Tibial nerve (tissue), 4 donors: ENCODE measurements around the gene DPH3. TPM values are rescaled to one million over a fixed set of nuclear protein-coding genes. Genes with fewer than 3 reads are reported as not detected.

ENCODE experiments used
- DNase-seq, 2 donors: peaks; one replicate each; pipeline ENCODE4 v3.0.0-alpha.2; 2019; ENCODE audit warnings: low spot score in 2 of 2
- H3K27ac ChIP-seq, 4 donors: fragments of 200-600 bp; sonication (generic) in 3 of 4; one replicate each; pipeline ENCODE4 v1.5.1; 2017 to 2019; ENCODE audit warnings: mild to moderate bottlenecking in 1 of 4
- H3K27me3 ChIP-seq, 2 donors: fragments of 200-600 bp; sonication (generic) in 1 of 2; one replicate each; pipeline versions ENCODE4 v1.5.1 to v1.6.0; 2017 to 2019
- H3K36me3 ChIP-seq, 3 donors: fragments of 200-600 bp; sonication (generic); one replicate each; pipeline ENCODE4 v1.5.1; 2018 to 2019
- H3K4me1 ChIP-seq, 4 donors: fragments of 200-600 bp; sonication (generic) in 3 of 4; one replicate each; pipeline ENCODE4 v1.5.1; 2017 to 2019
- H3K4me3 ChIP-seq, 4 donors: fragments of 200-600 bp; sonication (generic) in 3 of 4; one replicate each; pipeline ENCODE4 v1.5.1; 2017 to 2019; ENCODE audit warnings: mild to moderate bottlenecking in 1 of 4, moderate library complexity in 1 of 4
- H3K9me3 ChIP-seq, 4 donors: fragments of 200-600 bp; sonication (generic) in 3 of 4; one replicate each; pipeline ENCODE4 v1.5.1; 2017 to 2019
- CTCF ChIP-seq, 5 experiments: fragments of 200-600 bp in 3 of 5; fragments of 450-650 bp in 2 of 5; sonication (generic) in 3 of 5; IDR thresholded peaks; one replicate each; pipeline ENCODE4 v1.5.1; 2016 to 2019; ENCODE audit warnings: antibody characterized with exemption in 5 of 5, mild to moderate bottlenecking in 3 of 5, moderate library complexity in 2 of 5
- EP300 ChIP-seq, 2 donors: sonication (generic); formaldehyde crosslinking; IDR thresholded peaks; one replicate each; pipeline ENCODE4 v1.6.1; 2017; ENCODE audit warnings: antibody characterized with exemption in 2 of 2, mild to moderate bottlenecking in 1 of 2
- POLR2A ChIP-seq, 2 donors: fragments of 450-650 bp; IDR thresholded peaks; one replicate each; pipeline ENCODE4 v1.6.1; 2017; ENCODE audit warnings: antibody characterized with exemption in 2 of 2, mild to moderate bottlenecking in 2 of 2, moderate library complexity in 2 of 2
- WGBS, 2 donors: methylation state at CpG; one replicate each; pipeline ENCODE4 v1.1.5; 2018; 5-methylcytosine and 5-hydroxymethylcytosine counted together
- total RNA-seq, 4 donors: library from RNA; depleted of rRNA; stranded (reverse); fragments of >200 nt; gene quantifications; one replicate each; pipeline ENCODE4 v1.1.0, GENCODE V29; 2016

The DPH3 gene
- total RNA-seq, 4 donors from 2014 or later, result 11.4 to 20.5 (median 19.1) TPM

DNA sequence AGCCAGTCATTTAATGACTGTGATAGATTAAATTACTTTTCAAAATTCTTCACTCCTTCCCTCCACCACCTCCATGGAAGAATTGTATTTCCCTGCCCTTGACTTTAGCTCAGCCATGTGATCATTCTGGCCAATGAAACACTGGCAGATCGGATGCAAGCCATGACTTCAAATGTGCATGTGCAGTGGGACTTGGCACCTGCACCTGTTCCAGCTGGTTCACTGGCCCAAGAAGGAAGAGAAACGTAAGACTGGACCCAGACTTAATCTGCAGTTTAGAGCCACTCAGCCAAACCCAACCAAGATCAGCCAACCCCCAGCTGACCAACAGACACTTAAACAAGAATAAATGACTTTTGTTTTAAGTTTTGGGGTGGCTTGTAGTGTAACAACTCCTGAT, 11.8 kb downstream of the DPH3 start:
- no peak for DNase-seq
- Histone ChIP-seq H3K4me3 (no peak overlapping the region), H3K27ac (peak overlapping the region in 1 of 4 donors; percentile 19), H3K4me1 (peaks cover 0 to 7% (median 3%) of the 10 kb centered on the region in 4 donors), H3K9me3 (no peaks in the 10 kb centered on the region), H3K27me3 (no peaks in the 10 kb centered on the region), H3K36me3 (peaks cover 0 to 6% (median 0%) of the 10 kb centered on the region in 3 donors)
- WGBS, 2 donors, result 75 to 90% methylated on average over 2 of the region's 2 CpGs
- no peak for TF ChIP-seq CTCF (IDR thresholded peaks at IDR 0.05)
- no peak for TF ChIP-seq POLR2A (IDR thresholded peaks at IDR 0.05)
- TF ChIP-seq EP300 (IDR thresholded peaks at IDR 0.05), result no peak

GRCh38 chr3:16252243-16252978, 12.3 kb downstream of the DPH3 start:
- WGBS, 2 donors, result 77 to 82% methylated on average over 7 of the region's 7 CpGs
- no peak for DNase-seq
- peaks cover 0 to 13% (median 4%) of the 10 kb centered on the region in 4 donors for H3K4me1 ChIP-seq

DNA sequence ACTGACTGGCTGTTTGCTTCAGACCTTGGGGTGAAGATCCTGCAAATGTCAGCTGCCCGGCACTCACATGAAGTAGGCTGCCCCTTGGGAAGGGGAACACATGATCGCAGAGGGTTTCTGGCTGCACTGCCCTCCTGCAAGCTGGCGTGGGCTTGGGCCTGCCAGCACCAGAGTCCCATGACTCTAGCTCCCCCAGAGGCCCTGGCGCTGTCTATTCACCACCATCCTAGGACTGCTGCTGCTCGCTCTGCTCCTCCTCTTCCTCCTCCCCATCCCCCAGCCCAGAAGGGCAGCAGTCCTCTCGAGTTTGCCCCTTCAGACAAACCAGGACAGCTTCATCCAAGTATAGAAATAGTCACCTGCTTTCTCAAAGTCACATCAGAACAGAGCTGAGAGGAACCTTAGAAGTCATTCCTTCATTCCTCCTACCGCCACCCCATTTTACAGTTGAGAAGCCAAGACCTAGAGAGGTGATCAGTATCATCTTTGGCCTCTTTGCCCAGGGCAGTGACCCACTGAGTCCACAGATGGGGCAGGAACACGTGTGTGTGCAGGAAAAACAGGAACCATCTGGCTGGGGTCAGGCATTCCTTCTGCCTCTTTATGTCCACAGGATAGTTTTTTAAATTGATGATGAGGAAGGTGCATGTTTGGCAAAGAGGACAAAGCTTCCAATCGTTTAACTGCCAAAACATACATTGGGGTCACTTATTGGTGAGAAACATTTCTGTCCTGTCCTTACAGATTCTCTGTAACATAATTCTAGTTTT, 13.2 kb downstream of the DPH3 start:
- H3K27ac ChIP-seq, result no peak overlapping the region
- DNase-seq, result no peak
- 62 to 68% methylated on average over 9 of the region's 9 CpGs for WGBS, 2 donors
- peaks cover 0 to 5% (median 0%) of the 10 kb centered on the region in 3 donors for H3K36me3 ChIP-seq
- no peak overlapping the region for H3K4me3 ChIP-seq
- H3K27me3 ChIP-seq, result no peaks in the 10 kb centered on the region
- no peaks in the 10 kb centered on the region for H3K9me3 ChIP-seq
- TF ChIP-seq EP300 (IDR thresholded peaks at IDR 0.05), result no peak
- TF ChIP-seq CTCF (IDR thresholded peaks at IDR 0.05), result no peak
- TF ChIP-seq POLR2A (IDR thresholded peaks at IDR 0.05), result no peak
- H3K4me1 ChIP-seq, result peaks cover 0 to 19% (median 6%) of the 10 kb centered on the region in 4 donors

More at GRCh38 chr3:16252243-16252978, 12.3 kb downstream of the DPH3 start:
- Histone ChIP-seq H3K27ac (no peak overlapping the region), H3K36me3 (peaks cover 0 to 5% (median 0%) of the 10 kb centered on the region in 3 donors), H3K4me3 (no peak overlapping the region), H3K27me3 (no peaks in the 10 kb centered on the region), H3K9me3 (no peaks in the 10 kb centered on the region)
- TF ChIP-seq EP300 (IDR thresholded peaks at IDR 0.05) (no peak), POLR2A (IDR thresholded peaks at IDR 0.05) (no peak), CTCF (IDR thresholded peaks at IDR 0.05) (no peak)

GRCh38 chr3:16249886-16250285, 14.9 kb downstream of the DPH3 start:
- WGBS, 2 donors, result 63 to 77% methylated on average over 3 of the region's 3 CpGs
- peaks cover 0 to 19% (median 6%) of the 10 kb centered on the region in 4 donors for H3K4me1 ChIP-seq
- no peaks in the 10 kb centered on the region for H3K36me3 ChIP-seq
- TF ChIP-seq CTCF (IDR thresholded peaks at IDR 0.05), result no peak
- no peak for TF ChIP-seq EP300 (IDR thresholded peaks at IDR 0.05)
- no peak for TF ChIP-seq POLR2A (IDR thresholded peaks at IDR 0.05)
- no peaks in the 10 kb centered on the region for H3K9me3 ChIP-seq
- H3K4me3 ChIP-seq, result no peak overlapping the region
- H3K27me3 ChIP-seq, result no peaks in the 10 kb centered on the region
- no peak for DNase-seq
- no peak overlapping the region for H3K27ac ChIP-seq

- DNase-seq, result no peak
- 0 to 44% methylated on average over 1 to 3 of the region's 3 CpGs for WGBS, 2 donors
- peak in 1 of 5 experiments; percentile 11 for TF ChIP-seq CTCF (IDR thresholded peaks at IDR 0.05)
- no peak for TF ChIP-seq EP300 (IDR thresholded peaks at IDR 0.05)
Observed at GRCh38 chr3:16249336-16249735, 15.4 kb downstream of the DPH3 start.

More at GRCh38 chr3:16249336-16249735, 15.4 kb downstream of the DPH3 start:
- no peak overlapping the region for H3K4me3 ChIP-seq
- no peaks in the 10 kb centered on the region for H3K27me3 ChIP-seq
- no peaks in the 10 kb centered on the region for H3K36me3 ChIP-seq
- H3K4me1 ChIP-seq, result peaks cover 0 to 20% (median 6%) of the 10 kb centered on the region in 4 donors
- H3K9me3 ChIP-seq, result no peaks in the 10 kb centered on the region
- H3K27ac ChIP-seq, result no peak overlapping the region
